ENCODE results near the gene WDR90.

Gene WDR90

DNA sequence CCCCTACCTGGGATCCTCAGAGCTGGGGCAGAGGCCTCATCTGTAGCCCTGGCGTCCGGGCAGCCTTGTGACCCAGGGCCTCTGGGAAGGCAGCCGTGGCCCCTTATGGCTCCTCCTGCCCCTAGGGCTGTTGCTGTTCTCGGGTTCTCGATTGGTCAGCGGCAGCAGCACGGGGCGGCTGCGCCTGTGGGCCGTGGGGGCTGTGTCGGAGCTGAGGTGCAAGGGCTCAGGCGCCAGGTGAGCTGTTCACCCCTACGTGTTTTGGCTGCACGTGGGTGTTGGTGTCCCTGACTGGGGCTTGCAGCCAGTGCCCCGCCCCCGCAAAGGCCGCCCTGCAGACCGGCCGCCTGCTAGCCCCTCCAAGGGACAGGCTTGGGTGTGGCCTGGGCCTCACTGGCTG is 12.9 kb downstream of the WDR90 start:
- no peak for DNase-seq

DNA sequence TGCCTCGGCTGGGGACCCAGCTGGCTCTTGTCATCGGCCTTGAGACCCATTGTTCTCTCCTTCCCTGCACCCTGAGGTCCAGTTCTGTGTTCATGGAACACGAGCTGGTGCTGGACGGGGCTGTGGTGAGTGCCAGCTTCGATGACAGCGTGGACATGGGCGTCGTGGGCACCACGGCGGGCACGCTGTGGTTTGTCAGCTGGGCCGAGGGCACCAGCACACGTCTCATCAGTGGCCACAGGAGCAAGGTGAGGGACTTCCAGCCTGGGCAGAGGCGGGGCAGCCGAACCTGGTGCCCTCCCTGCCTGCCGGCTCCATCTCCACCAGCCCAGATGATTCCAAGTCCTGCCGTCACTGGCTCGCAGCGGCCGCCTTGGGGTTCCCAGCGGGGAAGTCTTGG is 13.4 kb downstream of the WDR90 start:
- DNase-seq, result no peak

DNA sequence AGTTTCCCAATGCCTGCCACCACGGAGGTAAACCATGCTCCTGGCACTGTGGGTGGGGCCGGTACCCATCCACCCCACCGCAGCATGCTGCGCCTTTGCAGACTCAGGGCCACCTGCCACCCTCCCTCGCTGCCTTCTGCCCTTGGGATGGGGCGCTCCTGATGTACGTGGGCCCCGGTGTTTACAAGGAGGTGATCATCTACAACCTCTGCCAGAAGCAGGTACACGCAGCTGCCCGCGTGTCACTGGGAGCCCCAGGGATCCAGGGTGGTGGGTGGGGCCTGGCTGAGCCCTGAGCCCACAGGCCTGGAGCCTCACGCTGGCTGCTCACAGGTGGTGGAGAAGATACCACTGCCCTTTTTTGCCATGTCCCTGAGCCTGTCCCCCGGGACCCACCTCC is 17.4 kb downstream of the WDR90 start:
- no peak for DNase-seq

DNA sequence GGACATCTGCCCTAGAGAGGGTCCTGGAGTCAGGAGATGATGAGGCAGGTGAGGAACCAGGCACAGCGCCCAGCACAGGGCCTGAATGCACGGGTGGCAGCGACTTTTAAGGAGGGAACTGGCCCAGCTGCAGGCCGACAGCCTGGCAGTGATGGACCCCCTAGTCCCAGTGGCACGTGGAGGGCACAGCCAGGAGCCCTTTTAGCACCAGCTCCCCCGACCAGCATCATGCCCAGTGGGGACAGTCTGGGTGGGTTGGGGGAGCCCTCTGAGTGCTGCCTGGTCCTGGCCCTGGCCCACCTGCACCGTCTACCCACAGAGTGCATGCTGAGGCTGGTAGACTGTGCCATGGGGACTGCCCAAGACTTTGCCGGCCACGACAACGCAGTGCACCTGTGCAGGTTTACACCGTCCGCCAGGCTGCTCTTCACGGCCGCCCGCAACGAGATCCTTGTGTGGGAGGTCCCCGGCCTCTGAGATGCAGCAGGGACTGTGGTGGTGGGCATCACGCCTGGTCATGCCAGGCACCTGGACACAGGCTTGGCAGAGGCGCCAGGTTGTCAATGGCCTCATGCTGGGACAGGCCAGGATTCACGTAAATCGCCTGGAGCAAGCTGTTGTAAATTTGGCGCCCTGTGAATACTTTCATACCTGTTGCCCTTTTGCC is 18.1 kb downstream of the WDR90 start:
- DNase-seq, result no peak

DNA sequence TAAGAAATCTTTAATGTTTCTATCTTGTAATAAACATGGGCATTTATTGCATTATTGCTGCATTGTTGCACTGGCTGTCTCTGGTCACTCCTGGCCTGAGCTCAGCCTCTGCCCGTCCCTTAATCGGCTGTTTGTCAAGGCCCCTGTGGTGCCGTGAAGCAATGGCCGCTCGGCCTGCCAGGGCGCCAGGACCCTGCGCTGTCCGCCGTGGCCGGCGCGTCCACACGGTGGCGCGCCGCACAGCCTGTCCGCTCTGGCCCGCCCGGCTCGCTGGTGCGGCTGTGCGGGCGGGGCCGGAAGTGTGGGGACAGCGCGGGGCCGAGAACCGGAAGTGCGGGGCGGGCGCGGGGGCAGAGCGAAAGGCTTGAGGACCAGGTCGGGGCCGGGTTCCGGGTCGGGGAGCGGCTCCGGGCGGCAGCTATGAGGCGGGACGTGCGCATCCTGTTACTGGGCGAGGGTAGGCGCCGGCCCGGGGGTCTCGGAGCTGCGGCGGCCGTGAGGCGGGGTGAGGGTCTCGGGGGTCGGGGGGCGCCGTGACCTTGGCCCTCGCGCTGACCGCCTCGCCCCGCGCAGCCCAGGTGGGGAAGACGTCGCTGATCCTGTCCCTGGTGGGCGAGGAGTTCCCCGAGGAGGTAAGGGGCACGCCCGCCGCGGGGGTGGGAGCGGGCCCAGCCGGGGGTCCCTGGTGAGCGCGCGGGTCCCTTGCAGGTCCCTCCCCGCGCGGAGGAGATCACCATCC is 18.8 kb downstream of the WDR90 start, which contains the start of gene RHOT2:
TSS of gene RHOT2 (plus strand) at position 353 of the 739 bp plus-strand sequence. CDS start at position 421, 68 bp downstream.
- DNase-seq, result peak; percentile 10

DNA sequence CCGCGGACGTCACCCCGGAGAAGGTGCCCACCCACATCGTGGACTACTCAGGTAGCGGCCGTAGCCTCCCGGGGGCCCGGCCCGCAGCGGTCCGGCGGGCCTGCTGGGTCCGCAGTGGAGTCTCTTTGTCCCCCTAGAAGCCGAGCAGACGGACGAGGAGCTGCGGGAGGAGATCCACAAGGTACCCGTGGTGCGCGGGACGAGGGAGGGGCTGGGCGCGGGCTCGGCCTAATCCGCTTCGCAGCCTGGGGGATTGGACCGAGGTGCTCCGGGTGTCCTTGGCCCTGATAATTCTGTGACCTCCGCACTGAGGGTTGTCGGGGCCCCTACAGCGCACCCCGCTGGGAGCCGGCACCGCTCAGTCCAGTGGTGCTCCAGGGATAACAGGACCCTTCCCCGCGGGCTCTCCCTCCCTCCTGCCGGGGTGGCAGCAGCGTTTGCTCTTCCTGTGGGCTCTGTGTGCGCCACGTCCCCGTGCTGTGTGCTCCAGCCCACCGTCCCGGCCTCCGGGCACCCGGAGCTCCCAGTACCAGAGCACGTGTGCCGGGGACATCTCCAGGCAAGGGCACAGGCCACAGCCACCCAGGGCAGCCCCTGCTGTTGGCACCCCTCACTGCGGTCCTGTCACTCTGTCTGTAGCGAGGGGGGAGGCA is 19.5 kb downstream of the WDR90 start:
- no peak for DNase-seq

DNA sequence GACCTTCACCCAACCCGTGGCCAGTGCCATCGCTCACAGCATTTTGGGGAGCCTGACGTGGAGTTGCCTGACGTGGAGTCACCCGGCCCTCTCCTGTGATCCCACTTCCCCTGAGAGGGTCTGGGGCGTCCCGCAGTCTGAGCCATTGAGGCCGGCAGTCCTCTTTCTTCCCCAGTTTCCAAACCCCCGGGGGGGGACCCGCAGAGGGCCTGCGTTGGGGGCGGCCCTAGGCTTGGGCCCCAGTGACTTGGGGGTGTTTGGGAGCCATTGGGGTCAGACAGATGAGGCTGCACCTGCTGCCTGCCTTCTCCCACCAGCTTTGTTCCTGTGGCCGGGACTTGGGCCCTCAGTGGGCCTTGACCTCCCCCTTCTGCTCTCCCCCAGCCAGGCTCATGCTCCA is 20.5 kb downstream of the WDR90 start:
- no peak for DNase-seq

DNA sequence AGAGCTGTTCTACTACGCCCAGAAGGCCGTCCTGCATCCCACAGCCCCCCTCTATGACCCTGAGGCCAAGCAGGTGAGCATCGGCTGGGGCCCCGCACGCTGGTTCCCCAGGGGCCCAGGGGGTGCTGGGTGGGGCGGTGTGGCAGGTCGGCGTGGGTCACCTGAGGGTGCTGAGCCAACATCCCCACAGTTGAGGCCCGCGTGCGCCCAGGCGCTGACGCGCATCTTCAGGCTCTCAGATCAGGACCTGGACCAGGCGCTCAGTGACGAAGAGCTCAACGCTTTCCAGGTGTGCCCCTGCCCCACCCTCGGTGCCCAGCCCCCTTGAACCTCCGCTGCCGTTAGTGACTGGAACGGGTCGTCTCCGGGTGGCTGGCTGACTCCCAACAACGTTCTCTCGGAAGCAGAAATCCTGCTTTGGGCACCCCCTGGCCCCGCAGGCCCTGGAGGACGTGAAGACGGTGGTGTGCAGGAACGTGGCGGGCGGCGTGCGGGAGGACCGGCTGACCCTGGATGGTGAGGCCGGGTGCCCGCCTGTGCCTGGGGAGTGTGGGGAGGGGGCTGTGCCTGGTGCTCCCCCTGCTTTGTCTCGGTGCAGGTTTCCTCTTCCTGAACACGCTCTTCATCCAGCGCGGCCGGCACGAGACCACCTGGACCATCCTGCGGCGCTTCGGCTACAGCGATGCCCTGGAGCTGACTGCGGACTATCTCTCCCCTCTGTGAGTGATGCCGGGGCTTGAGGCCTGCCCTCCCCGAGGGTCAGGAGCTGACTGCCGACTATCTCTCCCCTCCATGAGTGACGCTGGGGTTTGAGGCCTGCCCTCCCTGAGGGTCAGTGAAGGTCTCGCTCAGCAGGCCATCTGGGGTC is 21.6 kb downstream of the WDR90 start:
- no peak for DNase-seq

DNA sequence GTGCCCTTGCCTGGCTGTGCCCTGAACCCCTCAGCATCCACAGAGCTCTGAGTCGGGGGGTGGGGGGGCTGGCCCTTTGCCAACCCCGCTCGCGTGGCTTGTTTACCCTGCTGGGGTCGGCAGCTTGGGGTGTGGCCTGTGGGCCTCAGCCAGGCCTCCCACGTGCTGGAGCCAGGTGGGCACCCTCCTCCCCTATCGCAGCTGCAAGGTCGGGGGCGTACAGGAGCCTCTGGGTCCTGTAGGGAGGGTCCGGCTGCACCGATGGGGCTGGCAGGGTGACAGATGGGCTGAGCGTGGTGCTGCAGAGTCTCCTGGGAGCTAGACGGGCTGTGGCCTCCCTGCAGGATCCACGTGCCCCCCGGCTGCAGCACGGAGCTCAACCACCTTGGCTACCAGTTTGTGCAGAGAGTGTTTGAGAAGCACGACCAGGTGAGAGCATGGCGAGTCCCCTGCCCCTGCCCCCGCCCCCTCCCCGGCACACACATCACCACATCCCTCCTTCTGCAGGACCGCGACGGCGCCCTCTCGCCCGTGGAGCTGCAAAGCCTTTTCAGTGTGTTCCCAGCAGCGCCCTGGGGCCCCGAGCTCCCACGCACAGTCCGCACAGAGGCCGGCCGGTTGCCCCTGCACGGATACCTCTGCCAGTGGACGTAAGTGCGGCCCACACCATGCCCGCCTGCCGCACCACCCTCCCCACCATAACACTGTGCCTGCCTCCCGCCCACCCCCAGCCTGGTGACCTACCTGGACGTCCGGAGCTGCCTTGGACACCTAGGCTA is 22.4 kb downstream of the WDR90 start:
- no peak for DNase-seq

DNA sequence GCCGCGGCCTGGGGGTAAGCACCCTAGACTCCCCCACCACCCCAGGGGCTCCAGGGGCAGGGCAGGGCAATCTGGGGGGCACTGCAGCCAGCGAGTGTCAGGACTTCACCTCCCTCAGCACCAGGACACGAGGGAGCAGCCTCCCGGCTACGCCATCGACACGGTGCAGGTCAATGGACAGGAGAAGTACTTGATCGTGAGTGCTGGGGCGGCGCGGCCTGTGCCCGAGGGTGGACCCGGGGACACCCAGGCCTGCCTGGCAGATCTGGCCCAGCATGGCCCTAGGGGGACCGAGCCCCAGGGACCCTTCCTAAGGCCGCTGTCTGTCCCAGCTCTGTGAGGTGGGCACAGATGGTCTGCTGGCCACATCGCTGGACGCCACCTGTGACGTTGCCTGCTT is 23.2 kb downstream of the WDR90 start:
- DNase-seq, result no peak

DNA sequence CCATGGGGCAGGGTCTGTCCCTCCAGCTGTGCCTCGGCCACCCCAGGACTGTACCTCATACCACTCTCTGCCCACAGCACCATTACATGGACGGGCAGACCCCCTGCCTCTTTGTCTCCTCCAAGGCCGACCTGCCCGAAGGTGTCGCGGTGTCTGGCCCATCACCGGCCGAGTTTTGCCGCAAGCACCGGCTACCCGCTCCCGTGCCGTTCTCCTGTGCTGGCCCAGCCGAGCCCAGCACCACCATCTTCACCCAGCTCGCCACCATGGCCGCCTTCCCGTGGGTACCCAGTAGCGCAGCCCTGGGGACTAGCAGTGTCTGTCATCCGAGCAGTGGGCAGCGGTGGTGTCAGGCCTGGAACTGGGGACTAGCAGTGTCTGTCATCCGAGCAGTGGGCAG is 23.7 kb downstream of the WDR90 start:
- no peak for DNase-seq

DNA sequence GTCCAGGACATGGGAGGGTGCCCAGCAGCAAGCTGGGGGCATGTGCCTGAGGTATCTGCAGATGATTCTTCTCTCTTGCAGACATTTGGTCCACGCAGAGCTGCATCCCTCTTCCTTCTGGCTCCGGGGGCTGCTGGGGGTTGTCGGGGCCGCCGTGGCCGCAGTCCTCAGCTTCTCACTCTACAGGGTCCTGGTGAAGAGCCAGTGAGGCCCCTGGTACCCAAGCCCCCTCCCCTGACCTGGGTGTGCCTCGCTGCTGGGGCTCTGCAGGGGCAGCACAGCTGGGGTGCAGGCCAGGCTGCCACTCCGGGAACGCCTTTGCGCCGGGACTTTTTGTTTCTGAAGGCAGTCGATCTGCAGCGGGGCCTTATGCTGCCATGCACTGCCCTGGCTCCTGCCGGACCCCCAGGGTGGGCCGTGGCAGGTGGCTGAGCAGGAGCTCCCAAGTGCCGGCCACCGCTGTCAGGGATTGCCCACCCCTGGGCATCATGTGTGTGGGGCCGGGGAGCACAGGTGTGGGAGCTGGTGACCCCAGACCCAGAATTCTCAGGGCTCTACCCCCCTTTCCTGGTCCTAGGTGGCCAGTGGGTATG is 24.3 kb downstream of the WDR90 start:
- no peak for DNase-seq

DNA sequence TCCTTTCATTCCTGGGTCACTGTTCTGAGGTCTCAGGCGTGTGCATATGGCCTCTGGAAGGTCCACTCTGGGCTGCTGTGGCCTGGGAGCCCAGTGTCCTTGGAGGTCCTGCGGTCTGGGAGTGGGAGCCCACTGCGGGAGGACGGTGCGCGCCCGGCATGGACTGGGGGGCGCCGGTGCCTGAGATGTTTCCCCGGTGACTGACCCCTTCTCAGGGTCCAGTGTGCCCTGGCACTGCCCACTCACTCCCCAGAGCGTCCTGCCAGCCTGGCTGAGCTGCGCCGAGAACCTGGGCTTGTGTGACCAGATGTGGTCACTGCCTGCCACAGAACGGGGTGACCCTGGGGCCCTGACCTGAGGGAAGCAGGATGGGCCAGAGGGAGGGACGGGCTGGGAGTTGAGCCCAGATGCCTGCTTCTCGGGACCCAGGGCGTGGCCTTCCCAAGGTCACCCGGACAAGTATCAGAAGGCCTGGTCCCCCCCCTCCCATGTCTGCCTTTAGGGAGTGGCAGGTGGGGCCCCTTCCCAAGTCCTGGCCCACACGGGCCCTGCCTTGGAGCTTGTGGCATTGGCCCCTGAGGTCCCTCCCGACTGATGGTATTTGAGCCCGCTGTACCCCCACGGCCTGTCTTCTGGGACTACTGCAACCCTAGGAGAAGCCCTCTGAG is 25.2 kb downstream of the WDR90 start:
- DNase-seq, result no peak

DNA sequence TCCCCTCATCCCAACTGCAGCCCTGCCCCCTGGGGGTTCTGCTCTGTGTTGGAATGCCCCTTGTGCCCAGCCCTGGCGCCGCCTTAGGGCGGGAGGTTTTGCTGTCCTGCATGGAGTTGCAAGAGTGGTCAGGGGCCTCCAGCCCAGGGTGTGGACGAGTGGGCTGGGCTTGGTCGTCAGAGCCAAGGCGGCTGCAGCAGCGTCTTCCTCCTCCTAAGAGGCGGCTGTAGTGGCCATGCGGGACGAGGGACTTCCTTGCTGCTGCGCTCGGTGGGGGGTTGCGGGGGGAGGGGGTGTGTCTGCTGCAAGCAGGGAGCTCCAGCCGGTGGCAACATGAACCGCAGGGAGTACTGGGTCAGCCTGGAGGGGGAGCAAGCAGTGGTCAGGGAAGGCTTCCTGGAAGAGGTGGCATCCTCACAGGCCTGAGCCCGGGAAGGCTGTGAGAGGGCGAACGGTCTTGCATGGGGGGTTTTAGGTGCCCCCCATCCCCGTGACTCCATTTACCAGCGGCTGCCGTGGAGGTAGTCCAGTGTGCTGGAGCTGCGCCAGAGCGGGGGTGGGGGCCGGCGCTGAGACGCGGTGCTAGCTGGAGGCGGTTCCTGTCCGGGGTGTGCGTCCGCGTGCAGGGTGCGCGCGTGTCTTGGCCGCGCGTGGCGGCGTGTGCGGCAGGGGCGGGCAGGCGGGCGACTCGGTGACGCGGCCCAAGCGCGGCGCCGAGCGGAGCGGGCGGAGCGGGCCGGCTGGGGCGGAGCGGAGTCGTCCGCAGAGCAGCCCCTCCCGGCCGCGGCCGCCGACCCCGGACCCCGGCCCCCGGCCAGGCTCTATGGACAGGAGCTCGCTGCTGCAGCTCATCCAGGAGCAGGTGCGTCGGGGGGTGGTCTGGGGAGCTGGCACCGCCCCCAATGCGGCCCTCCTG is 26.1 kb downstream of the WDR90 start, which contains the start of gene RHBDL1:
TSS of gene RHBDL1 (plus strand) at position 704 of the 916 bp plus-strand sequence. CDS start at position 824, 120 bp downstream.
- DNase-seq, result no peak

DNA sequence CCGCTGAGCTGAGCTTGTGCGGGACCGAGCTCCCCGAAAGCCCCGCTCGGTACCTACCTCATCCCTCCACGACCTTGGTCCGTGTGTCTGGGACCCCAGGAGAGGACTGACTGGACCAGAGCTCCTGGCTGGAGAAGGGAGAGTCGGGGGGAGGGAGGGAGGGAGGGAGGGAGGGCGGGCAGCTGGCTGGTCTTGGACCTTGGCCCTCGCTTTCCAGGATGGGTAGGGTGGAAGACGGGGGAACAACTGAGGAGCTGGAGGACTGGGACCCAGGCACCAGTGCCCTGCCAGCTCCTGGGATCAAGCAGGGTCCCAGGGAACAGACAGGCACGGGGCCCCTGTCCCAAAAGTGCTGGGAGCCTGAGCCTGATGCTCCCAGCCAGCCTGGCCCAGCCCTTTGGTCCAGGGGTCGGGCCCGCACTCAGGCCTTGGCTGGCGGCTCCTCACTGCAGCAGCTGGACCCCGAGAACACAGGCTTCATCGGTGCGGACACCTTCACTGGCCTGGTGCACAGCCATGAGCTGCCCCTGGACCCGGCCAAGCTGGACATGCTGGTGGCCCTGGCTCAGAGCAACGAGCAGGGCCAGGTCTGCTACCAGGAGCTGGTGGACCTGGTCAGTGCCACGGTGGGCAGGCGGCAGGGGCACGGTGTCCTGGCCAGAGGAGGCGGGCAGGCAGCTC is 26.9 kb downstream of the WDR90 start:
- DNase-seq, result no peak

DNA sequence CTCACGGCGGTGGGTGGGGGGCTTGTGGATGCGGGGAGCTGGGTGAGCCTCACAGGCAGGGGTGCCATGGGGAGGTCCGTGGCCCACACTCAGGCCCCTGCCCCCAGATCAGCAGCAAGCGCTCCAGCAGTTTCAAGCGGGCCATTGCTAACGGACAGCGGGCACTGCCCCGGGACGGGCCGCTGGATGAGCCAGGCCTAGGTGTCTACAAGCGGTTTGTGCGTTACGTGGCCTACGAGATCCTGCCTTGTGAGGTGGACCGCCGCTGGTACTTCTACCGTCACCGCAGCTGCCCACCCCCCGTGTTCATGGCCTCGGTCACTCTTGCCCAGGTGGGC is 27.4 kb downstream of the WDR90 start:
- DNase-seq, result no peak

DNA sequence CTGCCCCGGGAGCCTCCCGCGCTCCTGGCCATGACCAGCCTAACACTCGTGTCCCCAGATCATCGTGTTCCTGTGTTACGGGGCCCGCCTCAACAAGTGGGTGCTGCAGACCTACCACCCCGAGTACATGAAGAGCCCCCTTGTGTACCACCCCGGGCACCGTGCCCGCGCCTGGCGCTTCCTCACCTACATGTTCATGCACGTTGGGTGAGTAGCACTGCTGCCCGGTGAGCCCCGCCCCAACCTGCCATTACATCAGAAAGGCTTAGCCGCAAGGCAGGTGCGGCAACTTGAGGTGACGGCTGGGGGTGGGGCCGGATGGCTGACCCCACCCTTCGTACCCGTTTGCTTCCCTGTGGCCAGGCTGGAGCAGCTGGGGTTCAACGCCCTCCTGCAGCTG is 27.7 kb downstream of the WDR90 start:
- peak; percentile 36 for DNase-seq

DNA sequence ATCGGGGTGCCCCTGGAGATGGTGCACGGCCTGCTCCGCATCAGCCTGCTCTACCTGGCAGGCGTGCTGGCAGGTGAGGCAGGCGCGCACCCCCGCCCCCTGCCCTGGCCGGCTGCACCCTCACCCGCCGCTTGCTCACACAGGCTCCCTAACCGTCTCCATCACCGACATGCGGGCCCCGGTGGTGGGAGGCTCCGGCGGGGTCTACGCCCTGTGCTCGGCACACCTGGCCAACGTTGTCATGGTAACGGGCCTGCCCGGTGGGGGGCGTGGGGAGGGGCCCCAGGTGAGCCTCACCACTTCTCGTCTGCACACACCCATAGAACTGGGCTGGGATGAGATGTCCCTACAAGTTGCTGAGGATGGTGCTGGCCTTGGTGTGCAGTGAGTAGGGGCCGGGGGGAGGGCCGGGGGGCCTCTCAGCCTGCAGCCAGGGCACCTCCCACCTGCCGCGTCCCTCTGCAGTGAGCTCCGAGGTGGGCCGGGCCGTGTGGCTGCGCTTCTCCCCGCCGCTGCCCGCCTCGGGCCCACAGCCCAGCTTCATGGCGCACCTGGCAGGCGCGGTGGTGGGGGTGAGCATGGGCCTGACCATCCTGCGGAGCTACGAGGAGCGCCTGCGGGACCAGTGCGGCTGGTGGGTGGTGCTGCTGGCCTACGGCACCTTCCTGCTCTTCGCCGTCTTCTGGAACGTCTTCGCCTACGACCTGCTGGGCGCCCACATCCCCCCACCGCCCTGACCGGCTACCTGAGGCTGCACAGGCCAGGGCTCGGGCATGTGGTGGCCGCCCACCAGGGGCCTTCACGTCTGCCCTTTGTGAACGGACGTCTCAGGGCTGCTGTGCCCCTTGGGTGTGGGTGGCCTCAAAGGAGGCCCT is 28.4 kb downstream of the WDR90 start:
- no peak for DNase-seq

Measured in NCI-H1436 treated with DMSO at 0.1 percent for 48 hours (cell line).